BE2C (cell line): Measurements from ENCODE around the gene ALDH3A1. TPM values are rescaled to one million over a fixed set of nuclear protein-coding genes. Genes with fewer than 3 reads are reported as not detected.

ENCODE experiments used
- DNase-seq: peaks from one replicate; pipeline ENCODE4 v3.0.0-alpha.2; 2020
- H3K27me3 ChIP-seq: fragments of 250-450 bp; sonication (Bioruptor Pico); 2 replicates; pipeline ENCODE4 v1.5.1; 2020; ENCODE audit warnings: mild to moderate bottlenecking
- H3K36me3 ChIP-seq: fragments of 250-450 bp; sonication (Bioruptor Pico); 2 replicates; pipeline ENCODE4 v1.5.1; 2020; ENCODE audit warnings: mild to moderate bottlenecking
- H3K4me1 ChIP-seq: fragments of 250-450 bp; sonication (Bioruptor Pico); 2 replicates; pipeline ENCODE4 v1.5.1; 2020
- H3K4me3 ChIP-seq: 2 replicates; pipeline ENCODE4 v1.5.1; 2011; ENCODE audit warnings: low read depth, low read length
- H3K9me3 ChIP-seq: fragments of 250-450 bp; sonication (Bioruptor Pico); 2 replicates; pipeline ENCODE4 v1.5.1; 2020
- polyA plus RNA-seq: library from polyadenylated mRNA; unstranded; fragments of >200 nt; gene quantifications from one replicate; pipeline ENCODE4 v1.2.1, GENCODE V29; 2012; ENCODE audit warnings: low read depth, missing spikeins; ENCODE audit not compliant: insufficient read length, insufficient read depth
- TF ChIP-seq, protein P1 (sequence below): IDR thresholded peaks from 2 replicates; pipeline ENCODE4 v1.5.1; 2012; ENCODE audit warnings: mild to moderate bottlenecking, low read depth, low read length

Gene ALDH3A1
- polyA plus RNA-seq: 0.76 TPM

DNA sequence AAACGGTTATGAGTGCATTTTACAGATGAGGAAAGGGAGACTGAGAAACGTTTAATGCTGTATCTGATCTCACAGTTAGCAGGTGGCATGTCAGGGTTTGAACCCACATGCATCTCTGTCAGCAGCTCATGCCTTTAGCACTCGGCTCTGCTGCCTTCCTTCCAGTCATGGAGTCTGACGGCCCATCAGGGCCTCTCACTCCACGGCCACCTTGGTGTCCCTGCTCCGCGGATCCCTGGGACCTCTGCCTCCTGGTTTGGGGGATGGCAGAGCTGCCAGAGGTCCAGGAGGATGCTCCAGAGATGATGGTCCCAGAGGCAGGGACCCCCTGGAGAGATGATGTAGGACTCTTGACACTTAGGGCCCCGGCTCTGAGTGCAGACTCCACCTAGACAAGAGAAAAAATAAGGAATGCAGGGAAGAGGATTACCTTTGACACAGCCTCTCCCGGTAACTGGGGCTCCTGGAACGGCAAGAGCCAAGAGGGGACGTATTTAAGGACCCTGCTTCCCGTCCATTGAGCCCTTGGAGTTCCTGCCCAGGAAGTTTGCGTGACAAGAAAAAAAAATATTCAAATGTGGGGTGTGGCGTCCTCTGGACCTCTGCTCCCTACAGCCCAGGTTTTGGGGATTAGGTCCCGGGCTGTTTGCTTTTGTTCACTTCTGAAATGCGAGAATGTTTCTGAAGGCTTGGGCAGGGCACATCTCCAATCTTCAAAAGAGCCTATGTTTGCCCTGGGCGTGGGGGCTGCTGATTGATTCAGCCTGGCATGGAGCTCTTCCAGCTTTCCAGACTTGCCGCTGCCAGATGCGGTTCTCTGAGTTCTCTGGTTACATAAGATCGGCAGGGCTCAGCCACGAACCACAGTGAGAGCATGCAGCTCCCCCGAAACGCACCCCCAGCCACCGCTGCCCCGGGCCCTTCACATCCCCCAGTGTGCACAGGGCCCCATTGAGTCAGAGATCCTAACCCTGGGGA, at the start of gene ALDH3A1:
TSS of gene ALDH3A1 (minus strand) at position 470 of the 978 bp plus-strand sequence. CDS start 3,169 bp downstream, outside the sequence.
- no peak for DNase-seq
- TF ChIP-seq, protein P1, sequence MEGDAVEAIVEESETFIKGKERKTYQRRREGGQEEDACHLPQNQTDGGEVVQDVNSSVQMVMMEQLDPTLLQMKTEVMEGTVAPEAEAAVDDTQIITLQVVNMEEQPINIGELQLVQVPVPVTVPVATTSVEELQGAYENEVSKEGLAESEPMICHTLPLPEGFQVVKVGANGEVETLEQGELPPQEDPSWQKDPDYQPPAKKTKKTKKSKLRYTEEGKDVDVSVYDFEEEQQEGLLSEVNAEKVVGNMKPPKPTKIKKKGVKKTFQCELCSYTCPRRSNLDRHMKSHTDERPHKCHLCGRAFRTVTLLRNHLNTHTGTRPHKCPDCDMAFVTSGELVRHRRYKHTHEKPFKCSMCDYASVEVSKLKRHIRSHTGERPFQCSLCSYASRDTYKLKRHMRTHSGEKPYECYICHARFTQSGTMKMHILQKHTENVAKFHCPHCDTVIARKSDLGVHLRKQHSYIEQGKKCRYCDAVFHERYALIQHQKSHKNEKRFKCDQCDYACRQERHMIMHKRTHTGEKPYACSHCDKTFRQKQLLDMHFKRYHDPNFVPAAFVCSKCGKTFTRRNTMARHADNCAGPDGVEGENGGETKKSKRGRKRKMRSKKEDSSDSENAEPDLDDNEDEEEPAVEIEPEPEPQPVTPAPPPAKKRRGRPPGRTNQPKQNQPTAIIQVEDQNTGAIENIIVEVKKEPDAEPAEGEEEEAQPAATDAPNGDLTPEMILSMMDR: no peak
- no peaks in the 10 kb centered on the region for H3K27me3 ChIP-seq
- no peaks in the 10 kb centered on the region for H3K36me3 ChIP-seq
- no peaks in the 10 kb centered on the region for H3K4me1 ChIP-seq
- no peaks in the 10 kb centered on the region for H3K9me3 ChIP-seq
- H3K4me3 ChIP-seq: no peak within 1 kb of the TSS

DNA sequence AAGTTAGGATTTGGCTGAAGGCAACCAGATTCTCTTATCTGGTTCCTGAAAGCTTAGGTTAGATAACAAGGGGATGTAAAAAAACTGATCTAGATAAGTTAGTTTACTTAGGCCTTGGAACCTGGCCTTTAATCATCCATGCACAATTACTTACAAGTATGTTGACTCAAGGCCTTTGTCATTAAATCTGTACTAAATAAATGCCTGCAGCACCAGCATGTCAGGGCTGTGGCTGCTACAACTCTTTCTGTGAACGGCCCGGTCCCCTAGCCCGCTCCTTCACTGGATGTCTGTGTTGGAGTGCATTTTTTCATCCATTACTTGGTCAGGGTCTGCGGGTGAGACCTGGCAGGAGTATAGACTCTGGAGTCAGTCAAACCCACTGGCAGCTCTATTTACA, 48.4 kb upstream of the ALDH3A1 start:
- H3K4me1 ChIP-seq: no peaks in the 10 kb centered on the region
- TF ChIP-seq, protein P1: no peak
- H3K27me3 ChIP-seq: no peaks in the 10 kb centered on the region
- H3K4me3 ChIP-seq: no peak overlapping the region
- H3K9me3 ChIP-seq: no peaks in the 10 kb centered on the region
- H3K36me3 ChIP-seq: no peaks in the 10 kb centered on the region
- DNase-seq: no peak

DNA sequence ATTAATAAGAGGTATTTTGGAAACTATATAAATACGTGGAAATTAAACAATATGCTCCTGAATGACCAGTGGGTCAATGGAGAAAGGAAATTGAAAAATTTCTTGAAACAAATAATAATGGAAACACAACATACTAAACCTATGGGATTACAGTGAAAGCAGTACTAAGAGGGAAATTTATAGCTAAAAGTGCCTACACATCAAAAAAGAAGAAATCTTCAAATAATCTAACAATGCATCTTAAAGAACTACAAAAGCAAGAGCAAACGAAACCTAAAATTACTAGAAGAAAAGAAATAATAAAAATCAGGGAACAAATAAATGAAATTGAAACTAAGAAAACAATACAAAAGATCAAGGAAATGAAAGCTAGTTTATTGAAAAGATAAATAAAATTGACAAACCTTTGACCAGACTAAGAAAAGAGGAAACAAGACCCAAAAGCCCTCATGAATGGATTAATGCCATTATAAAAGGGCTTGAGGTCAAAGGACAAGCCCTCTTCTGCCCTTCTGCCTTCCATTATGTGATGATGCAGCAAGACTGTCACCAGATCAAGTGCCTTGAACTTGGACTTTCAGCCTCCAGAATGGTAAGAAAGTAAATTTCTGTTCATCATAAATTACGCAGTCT, 43.9 kb upstream of the ALDH3A1 start:
- Histone ChIP-seq H3K27me3 (no peaks in the 10 kb centered on the region), H3K4me1 (no peaks in the 10 kb centered on the region), H3K9me3 (no peaks in the 10 kb centered on the region), H3K36me3 (no peaks in the 10 kb centered on the region), H3K4me3 (no peak overlapping the region)
- TF ChIP-seq, protein P1: no peak
- DNase-seq: no peak

DNA sequence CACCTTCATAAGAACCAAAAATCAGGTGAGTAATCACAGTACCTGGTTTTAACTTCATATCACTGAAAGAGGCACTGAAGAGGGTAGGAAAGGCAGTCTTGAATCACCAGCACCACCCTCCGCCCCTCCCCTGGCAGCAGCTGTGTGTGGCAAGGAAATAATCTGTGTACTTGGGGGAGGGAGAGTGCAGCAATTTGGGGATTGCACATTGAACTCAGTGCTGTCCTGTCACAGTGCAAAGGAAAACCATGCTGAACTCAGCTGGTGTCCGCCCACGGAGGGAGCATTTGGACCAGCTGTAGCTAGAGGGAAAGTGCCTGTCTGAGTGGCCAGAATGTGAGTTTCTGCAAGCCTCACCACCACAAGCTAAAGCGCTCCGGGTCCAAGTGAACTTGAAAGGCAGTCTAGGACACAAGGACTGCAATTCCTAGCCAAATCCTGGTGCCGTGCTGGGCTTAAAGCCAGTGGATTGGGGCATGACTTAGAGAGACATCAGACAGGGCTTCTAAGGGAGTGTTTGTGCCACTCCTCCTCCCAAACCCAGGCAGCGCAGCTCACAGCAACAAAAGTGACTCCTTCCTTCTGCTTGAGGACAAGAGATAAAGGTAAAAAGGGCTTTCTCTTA, 39.7 kb upstream of the ALDH3A1 start:
- no peaks in the 10 kb centered on the region for H3K27me3 ChIP-seq
- TF ChIP-seq, protein P1: no peak
- H3K36me3 ChIP-seq: no peaks in the 10 kb centered on the region
- DNase-seq: no peak
- H3K4me1 ChIP-seq: no peaks in the 10 kb centered on the region
- H3K4me3 ChIP-seq: no peak overlapping the region
- H3K9me3 ChIP-seq: no peaks in the 10 kb centered on the region

DNA sequence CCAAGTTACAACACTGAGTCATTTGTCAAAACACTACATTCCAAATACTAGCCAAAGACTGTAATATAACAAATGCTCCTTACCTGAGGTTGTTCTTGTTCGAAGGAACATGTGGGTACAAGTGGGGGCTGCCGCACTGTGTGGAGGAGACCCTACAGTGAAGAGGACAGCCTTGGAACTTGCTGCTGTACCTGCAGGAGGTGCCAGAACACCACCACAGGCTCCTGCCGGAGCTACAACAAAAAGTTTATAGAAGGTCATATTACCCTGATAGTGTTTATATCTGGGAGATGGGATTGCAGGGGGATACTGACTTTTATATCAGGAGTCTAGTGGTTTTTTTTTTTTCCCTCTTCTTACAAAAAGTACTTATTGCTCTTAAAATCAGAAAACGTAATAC, 37.8 kb upstream of the ALDH3A1 start:
- Histone ChIP-seq H3K4me1 (no peaks in the 10 kb centered on the region), H3K9me3 (no peaks in the 10 kb centered on the region), H3K36me3 (no peaks in the 10 kb centered on the region), H3K4me3 (no peak overlapping the region), H3K27me3 (no peaks in the 10 kb centered on the region)
- TF ChIP-seq, protein P1: 0 out of 2 replicates have a peak, but pooled peaks have one; percentile 7
- DNase-seq: no peak
